T-cell (primary cell): Measurements from ENCODE around the gene VSIR. TPM values are rescaled to one million over a fixed set of nuclear protein-coding genes. Genes with fewer than 3 reads are reported as not detected.

Source experiments
- ATAC-seq, 4 experiments: fragments of 200-7000 bp in 3 of 4; fragments of 150-1000 bp in 1 of 4; cut with Tn5 transposase; replicated peaks in 1 of 4; 1 replicate in 3 of 4; 2 replicates in 1 of 4; pipeline ENCODE4 v1.10.0; 2021; ENCODE audit warnings: moderate library complexity in 3 of 4, mild to moderate bottlenecking in 2 of 4, moderate number of reproducible peaks in 1 of 4
- CTCF ChIA-PET, 2 donors: fragments of 300-600 bp; sonication (Branson Sonifier 250); formaldehyde crosslinking; loops; one replicate each; lab custom pipeline; 2022; ENCODE audit warnings: antibody characterized with exemption in 2 of 2; lab: Charles Lee
- POLR2A ChIA-PET, 2 donors: fragments of 300-600 bp; sonication (Branson Sonifier 250); formaldehyde crosslinking; loops; one replicate each; lab custom pipeline; 2022; ENCODE audit warnings: antibody characterized with exemption in 2 of 2; lab: Charles Lee
- DNase-seq, 35 experiments: peaks; one replicate each; pipeline versions ENCODE4 v3.0.0 to v3.0.0-alpha.2; 2013 to 2023
- H3K27ac ChIP-seq: one replicate; pipeline ENCODE4 v1.5.1; 2013; ENCODE audit warnings: low read length
- H3K27me3 ChIP-seq, 2 experiments: replicated peaks in 1 of 2; 1 replicate in 1 of 2; 2 replicates in 1 of 2; pipeline versions ENCODE4 v1.6.1 to v1.7.0; 2013; ENCODE audit warnings: low read length in 1 of 2, mixed read lengths in 1 of 2; ENCODE audit not compliant: control insufficient read depth in 2 of 2, insufficient read depth in 2 of 2; ENCODE audit errors: extremely low read depth in 1 of 2
- H3K36me3 ChIP-seq, 2 donors: 1 replicate in 1 of 2; 2 replicates in 1 of 2; pipeline versions ENCODE4 v1.6.1 to v1.7.0; 2013; ENCODE audit warnings: low read length in 1 of 2; ENCODE audit not compliant: control insufficient read depth in 2 of 2, insufficient read depth in 1 of 2; ENCODE audit errors: extremely low read depth in 1 of 2
- H3K4me1 ChIP-seq, 2 experiments: 1 replicate in 1 of 2; 2 replicates in 1 of 2; pipeline versions ENCODE4 v1.6.1 to v1.7.0; 2013; ENCODE audit warnings: low read length in 2 of 2, mixed read lengths in 1 of 2; ENCODE audit not compliant: insufficient read depth in 2 of 2, control insufficient read depth in 1 of 2; ENCODE audit errors: extremely low read depth in 1 of 2
- H3K4me3 ChIP-seq, 2 donors: 1 replicate in 1 of 2; 2 replicates in 1 of 2; pipeline versions ENCODE4 v1.5.1 to v1.7.0; 2013; ENCODE audit warnings: mild to moderate bottlenecking in 2 of 2, low read length in 1 of 2, moderate library complexity in 1 of 2; ENCODE audit not compliant: control insufficient read depth in 1 of 2; ENCODE audit errors: extremely low read depth in 1 of 2
- H3K9me3 ChIP-seq: 2 replicates; pipeline ENCODE4 v1.7.0; 2013
- H3K27ac Mint-ChIP-seq, 2 donors: one replicate each; pipeline ENCODE4 v1.8.0; 2020 to 2021; ENCODE audit warnings: mild to moderate bottlenecking in 2 of 2, mixed read lengths in 2 of 2
- H3K27me3 Mint-ChIP-seq, 2 donors: one replicate each; pipeline ENCODE4 v1.8.0; 2021 to 2022; ENCODE audit warnings: mixed read lengths in 2 of 2
- H3K36me3 Mint-ChIP-seq: one replicate; pipeline ENCODE4 v1.8.0; 2021; ENCODE audit warnings: mixed read lengths
- H3K4me1 Mint-ChIP-seq, 3 donors: one replicate each; pipeline ENCODE4 v1.8.0; 2020 to 2022; ENCODE audit warnings: mixed read lengths in 3 of 3, mild to moderate bottlenecking in 1 of 3
- H3K4me3 Mint-ChIP-seq, 3 donors: one replicate each; pipeline ENCODE4 v1.8.0; 2020 to 2022; ENCODE audit warnings: mild to moderate bottlenecking in 3 of 3, mixed read lengths in 3 of 3, moderate library complexity in 3 of 3
- H3K9me3 Mint-ChIP-seq, 3 donors: one replicate each; pipeline ENCODE4 v1.8.0; 2020 to 2022; ENCODE audit warnings: mixed read lengths in 3 of 3
- WGBS: methylation state at CpG from one replicate; pipeline ENCODE4 v1.1.5; 2013; ENCODE audit warnings: missing lambda C conversion rate; ENCODE audit not compliant: insufficient coverage; 5-methylcytosine and 5-hydroxymethylcytosine counted together
- total RNA-seq, 35 experiments: library from RNA in 6 of 35; stranded (reverse) in 6 of 35; fragments of 120-200 nt in 1 of 35; gene quantifications; one replicate each; pipeline versions ENCODE4 v1.2.1 to v1.2.4 and lab custom pipeline; 2013 to 2026

Gene VSIR
- total RNA-seq, 5 donors from 2014 or later (not counting 1 experiment from before 2014, with no cell fraction given) = 81.4 to 134 (median 98.3) TPM

GRCh38 chr10:71814922-71815411, 41.6 kb upstream of the VSIR start:
- Mint-ChIP-seq H3K36me3 (peaks cover 40% of the 10 kb centered on the region), H3K9me3 (no peaks in the 10 kb centered on the region)
- H3K27ac ChIP-seq = no peak overlapping the region

DNA sequence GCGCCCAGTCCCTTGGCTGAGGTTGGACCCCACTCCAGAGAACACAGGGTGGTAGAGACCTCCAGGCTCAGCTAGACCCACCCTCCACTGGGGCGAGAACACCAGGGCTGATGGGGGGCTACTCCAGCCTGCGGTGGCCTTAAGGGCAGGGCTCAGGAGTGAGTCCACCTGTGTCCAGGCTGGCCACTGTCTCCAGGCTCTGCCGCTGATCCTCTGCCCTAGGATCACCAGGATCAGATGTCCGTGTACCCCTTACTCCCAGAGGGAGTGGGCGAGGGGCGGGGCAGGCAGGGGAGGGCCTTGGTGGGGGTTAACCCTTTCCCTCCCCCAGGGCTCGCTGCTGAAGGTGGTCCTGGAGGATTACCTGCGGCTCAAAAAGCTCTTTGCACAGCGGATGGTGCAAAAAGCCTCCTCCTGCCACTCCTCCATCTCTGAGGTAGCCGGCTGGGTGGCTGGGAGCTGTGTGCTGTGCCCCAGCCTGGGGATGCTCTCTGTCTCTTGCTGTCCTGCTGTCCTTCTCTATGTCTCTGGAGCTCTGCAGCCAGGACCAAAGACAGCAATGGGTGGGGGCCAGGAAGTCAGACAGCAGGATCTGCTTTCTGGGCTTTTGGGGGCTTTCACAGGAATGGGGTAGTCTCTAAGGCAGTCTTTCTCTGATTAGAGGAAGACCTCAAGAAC, 39.7 kb upstream of the VSIR start:
- Histone ChIP-seq H3K27ac (no peak overlapping the region), H3K4me3 (no peak overlapping the region), H3K27me3 (peaks cover 0 to 3% of the 10 kb centered on the region in 2 experiments), H3K9me3 (no peaks in the 10 kb centered on the region), H3K4me1 (peaks cover 0 to 7% of the 10 kb centered on the region in 2 experiments), H3K36me3 (peaks cover 14 to 29% of the 10 kb centered on the region in 2 donors)
- Mint-ChIP-seq H3K4me1 (no peaks in the 10 kb centered on the region), H3K36me3 (peaks cover 22% of the 10 kb centered on the region), H3K27me3 (no peaks in the 10 kb centered on the region), H3K27ac (no peak overlapping the region), H3K9me3 (no peaks in the 10 kb centered on the region), H3K4me3 (no peak overlapping the region)
- 100% methylated on average over 3 of the region's 11 CpGs for WGBS
- CTCF ChIA-PET = interaction anchor here (0.8 to 0.9 kb wide), 2 partner anchors 34 to 435 kb away, joined by 3 to 4 read pairs; no protein-coding TSS in a partner anchor
- no peak for ATAC-seq
- POLR2A ChIA-PET = no interaction called here
- no peak for DNase-seq

More at GRCh38 chr10:71814922-71815411, 41.6 kb upstream of the VSIR start:
- no peaks in the 10 kb centered on the region for H3K9me3 ChIP-seq
- Mint-ChIP-seq H3K27me3 (no peaks in the 10 kb centered on the region), H3K4me3 (no peak overlapping the region), H3K27ac (no peak overlapping the region), H3K4me1 (no peaks in the 10 kb centered on the region)
- H3K4me1 ChIP-seq = peaks cover 0 to 7% of the 10 kb centered on the region in 2 experiments
- peaks cover 0 to under 1% of the 10 kb centered on the region in 2 experiments for H3K27me3 ChIP-seq
- DNase-seq (no peak), ATAC-seq (no peak)
- peaks cover 13 to 48% of the 10 kb centered on the region in 2 donors for H3K36me3 ChIP-seq
- CTCF ChIA-PET = interaction anchor here in 1 of 2 donors (0.8 kb wide), 1 partner anchor 29 kb away, joined by 4 read pairs; no protein-coding TSS in a partner anchor
- POLR2A ChIA-PET = interaction anchor here in 1 of 2 donors (0.6 kb wide), 1 partner anchor 492 kb away, joined by 3 read pairs; no protein-coding TSS in a partner anchor
- WGBS = 95% methylated on average over 21 of the region's 26 CpGs
- no peak overlapping the region for H3K4me3 ChIP-seq

DNA sequence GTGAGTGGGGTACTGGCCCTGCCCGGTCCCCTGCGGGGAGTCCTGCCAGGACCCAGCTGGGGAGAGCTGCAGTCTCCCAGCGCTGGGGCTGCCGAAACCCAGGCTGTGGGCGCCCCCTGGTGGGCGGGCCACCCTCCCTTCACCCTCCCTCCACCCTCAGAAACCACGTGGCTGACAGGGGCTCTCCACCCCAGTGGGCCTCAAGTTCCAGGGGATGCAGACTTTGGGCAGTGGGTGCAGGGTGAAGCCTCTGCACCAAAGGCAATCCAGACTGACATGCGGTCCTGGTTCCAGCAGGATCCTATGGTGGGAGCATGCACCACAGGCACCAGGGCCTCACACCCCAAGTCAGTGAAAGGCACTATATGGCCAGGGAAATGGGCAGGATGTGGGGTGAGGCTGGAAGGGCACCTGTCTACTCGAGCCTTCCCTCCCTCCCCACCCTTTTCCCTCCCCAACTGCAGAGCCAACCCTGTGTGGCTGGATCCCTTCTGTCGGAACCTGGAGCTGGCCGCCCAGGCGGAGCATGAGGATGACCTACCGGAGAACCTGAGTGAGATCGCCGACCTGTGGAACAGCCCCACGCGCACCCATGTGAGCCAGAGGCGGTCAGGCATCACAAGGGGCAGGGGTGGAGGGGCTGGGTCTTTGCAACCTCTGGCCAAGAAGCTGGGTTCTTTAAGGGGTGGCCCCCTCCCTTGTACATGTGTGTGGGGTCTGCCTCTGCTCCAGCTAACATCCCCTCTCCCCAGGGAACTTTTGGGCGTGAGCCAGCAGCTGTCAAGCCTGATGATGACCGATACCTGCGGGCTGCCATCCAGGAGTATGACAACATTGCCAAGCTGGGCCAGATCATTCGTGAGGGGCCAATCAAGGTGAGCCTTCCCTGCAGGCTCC, 38.9 kb upstream of the VSIR start:
- ChIA-PET POLR2A (no interaction called here), CTCF (interaction anchor here (0.6 to 1.2 kb wide), 9 partner anchors 33 to 563 kb away, joined by 3 to 10 read pairs (median 4); no protein-coding TSS in a partner anchor)
- no peaks in the 10 kb centered on the region for H3K9me3 Mint-ChIP-seq
- H3K4me3 Mint-ChIP-seq = no peak overlapping the region
- H3K9me3 ChIP-seq = no peaks in the 10 kb centered on the region
- H3K4me3 ChIP-seq = no peak overlapping the region
- whole genome bisulfite sequencing = 90% methylated on average over 12 of the region's 22 CpGs
- ATAC-seq (peak; percentile 88 to 96 (median 94)), DNase-seq (peak; percentile 35 to 88 (median 74))
- H3K27ac ChIP-seq = no peak overlapping the region
- H3K27me3 ChIP-seq = peaks cover 0 to 3% of the 10 kb centered on the region in 2 experiments
- H3K27ac Mint-ChIP-seq = no peak overlapping the region
- H3K36me3 Mint-ChIP-seq = peaks cover 15% of the 10 kb centered on the region
- H3K27me3 Mint-ChIP-seq = no peaks in the 10 kb centered on the region
- H3K36me3 ChIP-seq = peaks cover 14 to 21% of the 10 kb centered on the region in 2 donors
- H3K4me1 Mint-ChIP-seq = no peaks in the 10 kb centered on the region
- H3K4me1 ChIP-seq = peaks cover 0 to 7% of the 10 kb centered on the region in 2 experiments

GRCh38 chr10:71811351-71811750, 38.0 kb upstream of the VSIR start:
- 83% methylated on average over 17 of the region's 19 CpGs for WGBS
- H3K27ac Mint-ChIP-seq = no peak overlapping the region
- DNase-seq = no peak
- H3K4me1 Mint-ChIP-seq = no peaks in the 10 kb centered on the region
- peaks cover 0 to 3% of the 10 kb centered on the region in 2 experiments for H3K27me3 ChIP-seq
- no peak overlapping the region for H3K27ac ChIP-seq
- H3K36me3 ChIP-seq = peaks cover 12 to 14% of the 10 kb centered on the region in 2 donors
- no peak overlapping the region for H3K4me3 ChIP-seq
- no peaks in the 10 kb centered on the region for H3K27me3 Mint-ChIP-seq
- no peaks in the 10 kb centered on the region for H3K9me3 Mint-ChIP-seq
- H3K36me3 Mint-ChIP-seq = peaks cover 8% of the 10 kb centered on the region
- no peaks in the 10 kb centered on the region for H3K9me3 ChIP-seq
- H3K4me3 Mint-ChIP-seq = no peak overlapping the region
- ChIA-PET CTCF (interaction anchor here (0.5 to 1.2 kb wide), 9 partner anchors 15 to 1154 kb away, joined by 3 to 7 read pairs (median 5); no protein-coding TSS in a partner anchor), POLR2A (interaction anchor here in 1 of 2 donors (0.6 to 0.7 kb wide), 2 partner anchors 412 to 496 kb away, joined by 5 to 11 read pairs; no protein-coding TSS in a partner anchor)
- H3K4me1 ChIP-seq = peaks cover 0 to 7% of the 10 kb centered on the region in 2 experiments
- ATAC-seq = no peak

- no peak for DNase-seq
- no peaks in the 10 kb centered on the region for H3K9me3 ChIP-seq
- no peak overlapping the region for H3K27ac ChIP-seq
- no peaks in the 10 kb centered on the region for H3K9me3 Mint-ChIP-seq
- H3K27me3 Mint-ChIP-seq = no peaks in the 10 kb centered on the region
- no CpG with 5 or more reads among the region's 13 CpGs for WGBS
- no peaks in the 10 kb centered on the region for H3K4me1 Mint-ChIP-seq
- no peak overlapping the region for H3K4me3 Mint-ChIP-seq
- H3K4me3 ChIP-seq = no peak overlapping the region
- peaks cover 6 to 7% of the 10 kb centered on the region in 2 donors for H3K36me3 ChIP-seq
- H3K4me1 ChIP-seq = peaks cover 0 to 7% of the 10 kb centered on the region in 2 experiments
- ATAC-seq = no peak
- H3K27me3 ChIP-seq = peaks cover 0 to 3% of the 10 kb centered on the region in 2 experiments
- CTCF ChIA-PET = interaction anchor here in 1 of 2 donors (0.7 kb wide), 2 partner anchors 323 to 490 kb away, joined by 3 read pairs; no protein-coding TSS in a partner anchor
- no peak overlapping the region for H3K27ac Mint-ChIP-seq
- POLR2A ChIA-PET = no interaction called here
- H3K36me3 Mint-ChIP-seq = no peaks in the 10 kb centered on the region
These were observed 36.9 kb upstream of the VSIR start for GRCh38 chr10:71810048-71810750.
